Fibroblast of lung (primary cell): Measurements from ENCODE around the gene HIVEP1. TPM values are rescaled to one million over a fixed set of nuclear protein-coding genes. Genes with fewer than 3 reads are reported as not detected.

ENCODE experiments used
- DNase-seq, 2 donors: peaks; one replicate each; pipeline versions ENCODE4 v3.0.0 to v3.0.0-alpha.2; 2010; ENCODE audit warnings: low read depth in 2 of 2
- H2AFZ ChIP-seq: 2 replicates; pipeline ENCODE4 v1.5.1; 2012; ENCODE audit warnings: low read length, control low read depth, inconsistent platforms
- H3K27ac ChIP-seq: 2 replicates; pipeline ENCODE4 v1.5.1; 2011; ENCODE audit warnings: low read length, control low read depth; ENCODE audit not compliant: insufficient read depth
- H3K27me3 ChIP-seq: 2 replicates; pipeline ENCODE4 v1.5.1; 2011; ENCODE audit warnings: mild to moderate bottlenecking, low read length; ENCODE audit not compliant: control insufficient read depth, insufficient read depth
- H3K36me3 ChIP-seq: 2 replicates; pipeline ENCODE4 v1.5.1; 2011; ENCODE audit warnings: low read length; ENCODE audit not compliant: control insufficient read depth, insufficient read depth
- H3K4me1 ChIP-seq: 2 replicates; pipeline ENCODE4 v1.5.1; 2011; ENCODE audit warnings: low read length; ENCODE audit not compliant: control insufficient read depth, insufficient read depth; ENCODE audit errors: extremely low read depth
- H3K4me2 ChIP-seq: 2 replicates; pipeline ENCODE4 v1.5.1; 2011; ENCODE audit warnings: low read length, control low read depth; ENCODE audit not compliant: insufficient read depth; ENCODE audit errors: extremely low read depth
- H3K4me3 ChIP-seq, 4 experiments: fragments of 200-600 bp in 1 of 4; sonication (generic) in 1 of 4; replicated peaks in 1 of 4; 2 replicates each; pipeline ENCODE4 v1.5.1; 2011 to 2016; ENCODE audit warnings: low read length in 4 of 4, low read depth in 3 of 4, mild to moderate bottlenecking in 3 of 4, control low read depth in 2 of 4, inconsistent platforms in 1 of 4, mixed read lengths in 1 of 4; ENCODE audit not compliant: insufficient read depth in 1 of 4; ENCODE audit errors: control extremely low read depth in 1 of 4
- H3K79me2 ChIP-seq: 2 replicates; pipeline ENCODE4 v1.5.1; 2012; ENCODE audit warnings: mild to moderate bottlenecking, low read length, inconsistent platforms; ENCODE audit not compliant: control insufficient read depth, insufficient read depth
- H3K9ac ChIP-seq: 2 replicates; pipeline ENCODE4 v1.5.1; 2011; ENCODE audit warnings: mild to moderate bottlenecking, low read length, control low read depth; ENCODE audit not compliant: insufficient read depth
- H3K9me3 ChIP-seq: 2 replicates; pipeline ENCODE4 v1.5.1; 2012; ENCODE audit warnings: low read depth, low read length; ENCODE audit not compliant: control insufficient read depth, insufficient read depth
- H4K20me1 ChIP-seq: 2 replicates; pipeline ENCODE4 v1.5.1; 2011; ENCODE audit warnings: low read length; ENCODE audit not compliant: control insufficient read depth, insufficient read depth; ENCODE audit errors: extremely low read depth
- EZH2 ChIP-seq: IDR thresholded peaks from 2 replicates; pipeline ENCODE4 v1.5.1; 2012; ENCODE audit warnings: low read length, control low read depth, mild to moderate bottlenecking; ENCODE audit errors: missing control alignments
- polyA plus RNA-seq, 2 donors: library from polyadenylated mRNA; depleted of rRNA in 1 of 2; stranded (reverse) in 1 of 2; unstranded in 1 of 2; fragments of >200 nt; gene quantifications; 2 replicates each; pipeline ENCODE4 v1.2.1, GENCODE V29; 2011 to 2012; ENCODE audit warnings: missing spikeins in 1 of 2
- total RNA-seq: library from RNA; depleted of rRNA; stranded (reverse); fragments of >200 nt; gene quantifications from 2 replicates; pipeline ENCODE4 v1.2.1, GENCODE V29; 2014
- TF ChIP-seq, protein P1 (sequence below), 2 donors: IDR thresholded peaks in 1 of 2; conservative IDR thresholded peaks in 1 of 2; 1 replicate in 1 of 2; 2 replicates in 1 of 2; pipeline ENCODE4 v1.5.1; 2011 to 2012; ENCODE audit warnings: low read length in 2 of 2, control low read depth in 1 of 2, inconsistent platforms in 1 of 2, low read depth in 1 of 2, mild to moderate bottlenecking in 1 of 2

Gene HIVEP1
- total and polyA plus RNA-seq, 2 donors (not counting 1 experiment from before 2014, with no cell fraction given), result 9.9 to 14.6 TPM

DNA sequence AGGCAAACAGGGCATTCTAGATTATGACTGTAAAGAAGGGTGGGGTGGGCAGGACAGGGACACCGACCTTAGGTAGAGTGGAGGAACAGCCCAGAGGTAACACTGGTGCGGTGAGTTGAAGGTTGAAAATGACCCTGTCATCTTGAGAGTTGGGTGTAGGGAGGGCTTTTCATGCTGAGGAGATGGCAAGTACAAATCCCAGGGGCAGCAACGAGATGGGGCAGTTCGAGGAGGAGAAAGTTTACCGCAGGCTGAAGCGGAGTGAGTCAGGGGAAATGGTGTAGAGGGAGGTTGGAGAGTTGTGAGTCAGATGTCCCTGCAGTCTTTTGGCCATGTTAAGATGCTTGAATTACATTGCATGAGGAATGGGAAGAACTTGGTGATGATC is 101.1 kb downstream of the HIVEP1 start:
- Histone ChIP-seq H2AFZ (no peak overlapping the region), H3K79me2 (no peaks in the 10 kb centered on the region), H3K27me3 (no peaks in the 10 kb centered on the region), H3K9me3 (no peaks in the 10 kb centered on the region), H3K4me2 (no peak overlapping the region), H3K36me3 (no peaks in the 10 kb centered on the region), H4K20me1 (no peaks in the 10 kb centered on the region), H3K4me3 (no peak overlapping the region), H3K4me1 (no peaks in the 10 kb centered on the region), H3K9ac (no peak overlapping the region), H3K27ac (no peak overlapping the region)
- TF ChIP-seq EZH2, result no peak
- TF ChIP-seq, protein P1, sequence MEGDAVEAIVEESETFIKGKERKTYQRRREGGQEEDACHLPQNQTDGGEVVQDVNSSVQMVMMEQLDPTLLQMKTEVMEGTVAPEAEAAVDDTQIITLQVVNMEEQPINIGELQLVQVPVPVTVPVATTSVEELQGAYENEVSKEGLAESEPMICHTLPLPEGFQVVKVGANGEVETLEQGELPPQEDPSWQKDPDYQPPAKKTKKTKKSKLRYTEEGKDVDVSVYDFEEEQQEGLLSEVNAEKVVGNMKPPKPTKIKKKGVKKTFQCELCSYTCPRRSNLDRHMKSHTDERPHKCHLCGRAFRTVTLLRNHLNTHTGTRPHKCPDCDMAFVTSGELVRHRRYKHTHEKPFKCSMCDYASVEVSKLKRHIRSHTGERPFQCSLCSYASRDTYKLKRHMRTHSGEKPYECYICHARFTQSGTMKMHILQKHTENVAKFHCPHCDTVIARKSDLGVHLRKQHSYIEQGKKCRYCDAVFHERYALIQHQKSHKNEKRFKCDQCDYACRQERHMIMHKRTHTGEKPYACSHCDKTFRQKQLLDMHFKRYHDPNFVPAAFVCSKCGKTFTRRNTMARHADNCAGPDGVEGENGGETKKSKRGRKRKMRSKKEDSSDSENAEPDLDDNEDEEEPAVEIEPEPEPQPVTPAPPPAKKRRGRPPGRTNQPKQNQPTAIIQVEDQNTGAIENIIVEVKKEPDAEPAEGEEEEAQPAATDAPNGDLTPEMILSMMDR (conservative IDR thresholded peaks at IDR 0.05 in 1 of 2, IDR thresholded peaks at IDR 0.05 in 1 of 2; ENCODE audit: low read depth in 1 of 2, low read length in 2 of 2), result no peak
- peak; percentile 51 to 95 for DNase-seq

DNA sequence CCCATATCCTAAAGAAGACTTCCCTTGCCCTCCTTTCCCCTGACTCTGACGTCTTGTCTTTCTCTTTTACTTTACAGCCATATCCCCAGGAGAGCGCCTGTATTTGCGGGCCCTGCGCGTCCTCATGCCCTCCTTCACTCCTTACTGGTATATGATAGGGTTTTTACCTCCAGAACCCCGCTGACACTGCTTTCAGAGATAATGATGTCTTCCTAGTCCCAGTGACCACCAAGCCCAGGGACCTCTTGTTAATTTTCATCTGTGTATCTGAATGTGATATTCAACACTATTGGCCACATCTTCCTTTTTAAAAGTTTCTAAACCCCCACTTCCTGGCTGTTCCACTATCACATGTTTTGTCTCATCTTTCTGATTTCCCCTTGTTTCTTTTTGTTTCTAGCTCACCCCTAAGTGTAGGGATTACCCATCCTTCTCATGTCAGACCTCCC is 102.0 kb downstream of the HIVEP1 start:
- no peaks in the 10 kb centered on the region for H3K27me3 ChIP-seq
- no peaks in the 10 kb centered on the region for H3K9me3 ChIP-seq
- H3K27ac ChIP-seq, result no peak overlapping the region
- no peaks in the 10 kb centered on the region for H3K36me3 ChIP-seq
- no peak overlapping the region for H2AFZ ChIP-seq
- H3K4me2 ChIP-seq, result no peak overlapping the region
- no peak overlapping the region for H3K4me3 ChIP-seq
- H3K9ac ChIP-seq, result no peak overlapping the region
- no peaks in the 10 kb centered on the region for H3K4me1 ChIP-seq
- no peaks in the 10 kb centered on the region for H3K79me2 ChIP-seq
- no peak for TF ChIP-seq EZH2
- TF ChIP-seq, protein P1 (conservative IDR thresholded peaks at IDR 0.05 in 1 of 2, IDR thresholded peaks at IDR 0.05 in 1 of 2; ENCODE audit: low read depth in 1 of 2, low read length in 2 of 2), result no peak
- no peak for DNase-seq
- no peaks in the 10 kb centered on the region for H4K20me1 ChIP-seq

DNA sequence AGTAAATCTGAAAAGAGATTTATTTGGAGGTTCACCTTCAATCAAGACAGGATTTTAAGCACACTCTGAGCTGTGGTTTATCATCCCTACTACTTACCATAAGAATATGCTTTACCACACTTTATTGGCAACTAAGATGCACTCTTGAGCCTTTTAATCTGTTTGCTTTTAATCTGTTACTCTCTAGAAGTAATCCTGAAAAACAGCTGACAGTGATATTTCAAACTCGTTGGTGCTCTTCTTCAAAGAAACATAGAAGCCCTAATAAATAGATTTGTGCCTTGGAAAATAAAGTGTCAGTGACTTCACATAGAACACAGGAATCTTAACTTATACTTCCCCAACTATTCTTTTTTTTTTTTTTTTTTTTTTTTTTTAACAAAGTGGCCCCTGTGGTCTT is 102.9 kb downstream of the HIVEP1 start:
- no peak for TF ChIP-seq EZH2
- TF ChIP-seq, protein P1 (conservative IDR thresholded peaks at IDR 0.05 in 1 of 2, IDR thresholded peaks at IDR 0.05 in 1 of 2; ENCODE audit: low read depth in 1 of 2, low read length in 2 of 2), result no peak
- Histone ChIP-seq H3K79me2 (no peaks in the 10 kb centered on the region), H3K4me1 (no peaks in the 10 kb centered on the region), H3K4me3 (no peak overlapping the region), H3K27me3 (no peaks in the 10 kb centered on the region), H3K9ac (no peak overlapping the region), H3K9me3 (no peaks in the 10 kb centered on the region), H3K4me2 (no peak overlapping the region), H2AFZ (no peak overlapping the region), H3K36me3 (no peaks in the 10 kb centered on the region), H4K20me1 (no peaks in the 10 kb centered on the region), H3K27ac (no peak overlapping the region)
- DNase-seq, result no peak
